Neural crest cell (in vitro differentiated cells): ENCODE results near the gene SIM1. TPM values are rescaled to one million over a fixed set of nuclear protein-coding genes. Genes with fewer than 3 reads are reported as not detected.

Source experiments
- DNase-seq: peaks from one replicate; pipeline ENCODE4 v3.0.0; 2021; ENCODE audit warnings: low read depth, mixed read lengths, low spot score
- H3K27ac Mint-ChIP-seq: one replicate; pipeline ENCODE4 v1.8.0; 2021; ENCODE audit warnings: mild to moderate bottlenecking, mixed read lengths; ENCODE audit not compliant: unreplicated experiment
- H3K27me3 Mint-ChIP-seq: 2 replicates; pipeline ENCODE4 v1.8.0; 2021; ENCODE audit warnings: low read depth, mild to moderate bottlenecking, mixed read lengths
- H3K36me3 Mint-ChIP-seq: 2 replicates; pipeline ENCODE4 v1.8.0; 2021; ENCODE audit warnings: low read depth, mild to moderate bottlenecking, mixed read lengths
- H3K4me1 Mint-ChIP-seq: 2 replicates; pipeline ENCODE4 v1.8.0; 2021; ENCODE audit warnings: mixed read lengths
- H3K4me3 Mint-ChIP-seq: one replicate; pipeline ENCODE4 v1.8.0; 2021; ENCODE audit warnings: mild to moderate bottlenecking, mixed read lengths
- H3K9me3 Mint-ChIP-seq: 2 replicates; pipeline ENCODE4 v1.8.0; 2021; ENCODE audit warnings: mixed read lengths
- total RNA-seq: library from RNA; stranded (reverse); gene quantifications from 2 replicates; pipeline ENCODE4 v1.2.1, GENCODE V29; 2021
- TF ChIP-seq, protein P1 (sequence below): fragments of 200-600 bp; sonication (generic); conservative IDR thresholded peaks from 2 replicates; pipeline ENCODE4 v1.5.0; 2021; ENCODE audit warnings: antibody characterized with exemption, mild to moderate bottlenecking

SIM1 gene
- total RNA-seq, 1 donor from 2014 or later, result 0.58 TPM

DNA sequence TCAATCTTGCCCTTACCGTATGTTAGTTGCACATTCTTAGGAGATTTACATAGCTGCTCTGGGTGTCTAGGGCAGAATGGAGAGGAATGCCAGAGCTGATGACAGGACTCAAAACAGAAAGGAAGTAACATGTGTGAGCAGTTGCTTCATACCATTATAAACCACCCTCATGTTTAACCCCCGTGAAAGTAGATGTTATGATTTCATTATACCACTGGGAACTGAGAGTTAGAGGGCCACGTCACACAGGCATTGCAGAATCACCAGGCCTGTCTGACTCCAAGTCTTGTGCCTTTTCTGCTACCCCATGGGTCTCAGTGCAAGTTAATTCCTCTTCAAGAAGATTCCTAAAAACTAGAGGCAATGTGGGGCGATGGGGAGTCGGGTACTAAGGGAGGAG, 23.5 kb upstream of the SIM1 start:
- H3K4me3 Mint-ChIP-seq, result no peak overlapping the region
- no peak overlapping the region for H3K27ac Mint-ChIP-seq
- no peak for DNase-seq
- H3K36me3 Mint-ChIP-seq, result peaks cover 4% of the 10 kb centered on the region
- H3K4me1 Mint-ChIP-seq, result peaks cover 23% of the 10 kb centered on the region
- no peaks in the 10 kb centered on the region for H3K9me3 Mint-ChIP-seq
- no peaks in the 10 kb centered on the region for H3K27me3 Mint-ChIP-seq
- TF ChIP-seq, protein P1, sequence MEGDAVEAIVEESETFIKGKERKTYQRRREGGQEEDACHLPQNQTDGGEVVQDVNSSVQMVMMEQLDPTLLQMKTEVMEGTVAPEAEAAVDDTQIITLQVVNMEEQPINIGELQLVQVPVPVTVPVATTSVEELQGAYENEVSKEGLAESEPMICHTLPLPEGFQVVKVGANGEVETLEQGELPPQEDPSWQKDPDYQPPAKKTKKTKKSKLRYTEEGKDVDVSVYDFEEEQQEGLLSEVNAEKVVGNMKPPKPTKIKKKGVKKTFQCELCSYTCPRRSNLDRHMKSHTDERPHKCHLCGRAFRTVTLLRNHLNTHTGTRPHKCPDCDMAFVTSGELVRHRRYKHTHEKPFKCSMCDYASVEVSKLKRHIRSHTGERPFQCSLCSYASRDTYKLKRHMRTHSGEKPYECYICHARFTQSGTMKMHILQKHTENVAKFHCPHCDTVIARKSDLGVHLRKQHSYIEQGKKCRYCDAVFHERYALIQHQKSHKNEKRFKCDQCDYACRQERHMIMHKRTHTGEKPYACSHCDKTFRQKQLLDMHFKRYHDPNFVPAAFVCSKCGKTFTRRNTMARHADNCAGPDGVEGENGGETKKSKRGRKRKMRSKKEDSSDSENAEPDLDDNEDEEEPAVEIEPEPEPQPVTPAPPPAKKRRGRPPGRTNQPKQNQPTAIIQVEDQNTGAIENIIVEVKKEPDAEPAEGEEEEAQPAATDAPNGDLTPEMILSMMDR, result no peak

DNA sequence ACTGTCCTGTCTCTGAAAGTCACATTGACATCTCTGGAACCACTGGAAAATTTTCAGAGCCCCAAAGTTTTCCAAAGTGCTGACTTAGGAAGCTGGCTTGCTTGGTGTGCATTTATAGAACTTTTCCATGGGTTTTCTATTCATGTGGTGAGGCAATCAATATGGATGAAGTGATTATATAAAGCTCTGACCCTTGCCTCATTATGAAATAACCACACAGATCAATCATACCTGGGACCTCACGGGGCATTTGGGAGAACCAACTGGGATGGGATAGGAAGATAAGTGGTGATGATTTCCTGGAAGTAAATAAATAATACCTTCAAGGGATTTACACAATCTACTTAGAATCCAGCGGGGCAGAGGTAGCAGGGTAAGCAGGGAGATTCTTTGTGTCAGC, 22.9 kb upstream of the SIM1 start:
- no peaks in the 10 kb centered on the region for H3K27me3 Mint-ChIP-seq
- no peaks in the 10 kb centered on the region for H3K9me3 Mint-ChIP-seq
- H3K4me3 Mint-ChIP-seq, result no peak overlapping the region
- TF ChIP-seq, protein P1, result no peak
- peaks cover 17% of the 10 kb centered on the region for H3K4me1 Mint-ChIP-seq
- H3K36me3 Mint-ChIP-seq, result peaks cover 4% of the 10 kb centered on the region
- no peak for DNase-seq
- H3K27ac Mint-ChIP-seq, result no peak overlapping the region

DNA sequence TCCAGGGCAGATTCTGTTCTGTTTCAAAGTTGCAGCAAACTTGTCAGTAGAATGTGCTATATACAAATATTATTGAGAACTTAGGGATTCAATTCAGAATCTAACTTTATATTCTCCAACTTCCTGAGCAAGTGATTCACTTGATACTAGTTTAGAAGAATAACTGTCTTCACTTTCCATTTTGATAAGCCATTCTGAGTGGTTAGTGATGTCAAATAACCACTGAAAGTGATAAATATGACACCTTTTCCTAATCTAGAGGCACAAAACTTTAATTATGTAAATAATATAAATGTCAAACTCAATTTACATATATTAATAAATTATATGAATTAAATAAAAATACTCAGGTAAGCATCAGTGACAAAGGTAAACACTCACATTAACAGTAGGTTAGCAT, 20.5 kb upstream of the SIM1 start:
- Mint-ChIP-seq H3K4me1 (peaks cover 3% of the 10 kb centered on the region), H3K36me3 (peaks cover 4% of the 10 kb centered on the region), H3K9me3 (no peaks in the 10 kb centered on the region), H3K27ac (no peak overlapping the region), H3K4me3 (no peak overlapping the region), H3K27me3 (no peaks in the 10 kb centered on the region)
- DNase-seq, result no peak
- TF ChIP-seq, protein P1, result no peak

DNA sequence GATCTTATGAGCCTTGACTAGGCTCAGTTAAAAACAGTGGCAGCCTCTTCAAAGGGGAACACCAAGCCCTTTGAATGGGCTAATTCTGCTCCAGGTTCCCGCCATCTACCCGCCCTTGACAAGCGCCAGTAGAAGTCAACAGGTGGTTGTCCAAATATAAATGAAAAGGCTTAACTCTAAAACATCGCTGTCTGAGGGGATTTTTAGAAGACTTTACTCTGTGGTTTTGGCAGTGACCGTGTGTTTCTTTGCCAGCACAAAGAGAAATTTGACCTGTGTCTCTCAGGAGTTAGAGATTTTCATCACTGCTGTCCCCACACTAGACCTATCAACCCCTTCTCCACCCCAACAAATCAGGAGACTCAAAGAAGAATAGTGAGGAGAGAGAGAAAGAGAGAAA, 19.8 kb upstream of the SIM1 start:
- no peak for DNase-seq
- H3K27me3 Mint-ChIP-seq, result peaks cover under 1% of the 10 kb centered on the region
- TF ChIP-seq, protein P1, result no peak
- peaks cover 3% of the 10 kb centered on the region for H3K4me1 Mint-ChIP-seq
- H3K9me3 Mint-ChIP-seq, result no peaks in the 10 kb centered on the region
- no peak overlapping the region for H3K4me3 Mint-ChIP-seq
- peaks cover 2% of the 10 kb centered on the region for H3K36me3 Mint-ChIP-seq
- H3K27ac Mint-ChIP-seq, result no peak overlapping the region

DNA sequence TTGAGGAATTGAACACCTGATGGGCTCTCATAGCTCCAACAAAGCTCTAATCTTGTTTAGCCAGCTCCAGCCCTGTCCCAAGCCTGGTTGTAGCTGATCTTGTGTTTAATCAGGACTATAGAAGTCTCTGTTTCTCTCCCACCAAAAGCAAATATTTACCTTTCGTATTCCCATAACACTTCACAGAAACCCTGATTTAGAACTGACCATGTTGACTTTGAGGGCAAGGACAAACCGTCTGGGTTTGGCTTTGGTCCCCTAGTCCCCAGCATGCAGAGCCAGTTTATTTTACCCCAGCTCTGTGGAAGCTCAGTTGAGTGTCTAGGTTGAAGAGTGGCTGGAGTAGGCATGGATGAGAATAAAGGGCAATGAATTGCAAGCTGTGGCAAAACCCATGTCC, 18.0 kb upstream of the SIM1 start:
- Mint-ChIP-seq H3K27ac (no peak overlapping the region), H3K36me3 (no peaks in the 10 kb centered on the region), H3K27me3 (peaks cover 12% of the 10 kb centered on the region), H3K9me3 (no peaks in the 10 kb centered on the region), H3K4me3 (no peak overlapping the region), H3K4me1 (no peaks in the 10 kb centered on the region)
- DNase-seq, result no peak
- TF ChIP-seq, protein P1, result no peak
